RWPE1 (cell line): ENCODE results near the gene CCNE1.

Experiments
- CTCF ChIA-PET: fragments of 350-600 bp; sonication (Branson Sonifier 250); formaldehyde crosslinking; extraction: SDS; loops from one replicate; lab custom pipeline; 2021; lab: Yijun Ruan, JAX
- POLR2A ChIA-PET: fragments of 400-600 bp; formaldehyde crosslinking; extraction: SDS; loops from one replicate; lab custom pipeline; 2020; ENCODE audit warnings: antibody characterized with exemption; ENCODE audit not compliant: low non-redundant PET; lab: Yijun Ruan, JAX
- DNase-seq: peaks from one replicate; pipeline ENCODE4 v3.0.0; 2012; ENCODE audit warnings: low spot score
- H3K27ac ChIP-seq: fragments of 450-650 bp; 2 replicates; pipeline ENCODE4 v1.5.1; 2017
- TF ChIP-seq, protein P1 (sequence below): fragments of 450-650 bp; conservative IDR thresholded peaks from 2 replicates; pipeline ENCODE4 v1.5.1; 2017; ENCODE audit warnings: low read depth, mild to moderate bottlenecking

CCNE1 gene

DNA sequence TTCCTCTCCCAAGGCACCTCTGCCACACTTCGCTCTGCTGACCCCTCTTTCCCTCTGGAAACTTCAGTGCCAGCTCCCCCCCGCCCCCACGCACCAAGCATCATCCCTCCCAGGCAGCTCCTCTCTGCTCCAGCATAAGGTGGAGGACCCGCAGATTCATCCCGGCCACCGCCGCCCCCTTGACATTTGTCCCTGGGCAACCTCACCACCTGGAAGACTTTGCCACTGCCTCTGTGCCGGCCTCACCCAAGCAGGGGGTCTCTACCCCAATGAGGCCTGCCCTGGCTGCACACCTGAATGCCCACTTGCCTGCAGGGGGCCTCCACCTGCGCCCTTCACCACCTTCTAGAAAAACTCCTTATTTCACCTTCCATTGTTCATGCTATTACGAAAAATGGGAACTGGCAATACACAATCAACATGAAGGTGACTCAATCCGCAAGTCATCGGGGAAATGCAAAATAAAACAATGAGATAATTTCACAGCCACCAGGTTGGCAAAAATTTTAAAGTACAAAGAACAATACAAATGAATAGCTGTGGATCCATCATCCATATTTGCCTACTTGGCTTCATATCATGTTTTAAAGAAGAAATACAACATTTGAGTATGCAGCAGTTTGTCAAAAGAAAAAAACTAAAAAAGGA, 21.9 kb downstream of the CCNE1 start:
- POLR2A ChIA-PET, result no interaction called here
- CTCF ChIA-PET, result no interaction called here
- no peak overlapping the region for H3K27ac ChIP-seq
- DNase-seq, result no peak
- TF ChIP-seq, protein P1, sequence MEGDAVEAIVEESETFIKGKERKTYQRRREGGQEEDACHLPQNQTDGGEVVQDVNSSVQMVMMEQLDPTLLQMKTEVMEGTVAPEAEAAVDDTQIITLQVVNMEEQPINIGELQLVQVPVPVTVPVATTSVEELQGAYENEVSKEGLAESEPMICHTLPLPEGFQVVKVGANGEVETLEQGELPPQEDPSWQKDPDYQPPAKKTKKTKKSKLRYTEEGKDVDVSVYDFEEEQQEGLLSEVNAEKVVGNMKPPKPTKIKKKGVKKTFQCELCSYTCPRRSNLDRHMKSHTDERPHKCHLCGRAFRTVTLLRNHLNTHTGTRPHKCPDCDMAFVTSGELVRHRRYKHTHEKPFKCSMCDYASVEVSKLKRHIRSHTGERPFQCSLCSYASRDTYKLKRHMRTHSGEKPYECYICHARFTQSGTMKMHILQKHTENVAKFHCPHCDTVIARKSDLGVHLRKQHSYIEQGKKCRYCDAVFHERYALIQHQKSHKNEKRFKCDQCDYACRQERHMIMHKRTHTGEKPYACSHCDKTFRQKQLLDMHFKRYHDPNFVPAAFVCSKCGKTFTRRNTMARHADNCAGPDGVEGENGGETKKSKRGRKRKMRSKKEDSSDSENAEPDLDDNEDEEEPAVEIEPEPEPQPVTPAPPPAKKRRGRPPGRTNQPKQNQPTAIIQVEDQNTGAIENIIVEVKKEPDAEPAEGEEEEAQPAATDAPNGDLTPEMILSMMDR, result no peak

DNA sequence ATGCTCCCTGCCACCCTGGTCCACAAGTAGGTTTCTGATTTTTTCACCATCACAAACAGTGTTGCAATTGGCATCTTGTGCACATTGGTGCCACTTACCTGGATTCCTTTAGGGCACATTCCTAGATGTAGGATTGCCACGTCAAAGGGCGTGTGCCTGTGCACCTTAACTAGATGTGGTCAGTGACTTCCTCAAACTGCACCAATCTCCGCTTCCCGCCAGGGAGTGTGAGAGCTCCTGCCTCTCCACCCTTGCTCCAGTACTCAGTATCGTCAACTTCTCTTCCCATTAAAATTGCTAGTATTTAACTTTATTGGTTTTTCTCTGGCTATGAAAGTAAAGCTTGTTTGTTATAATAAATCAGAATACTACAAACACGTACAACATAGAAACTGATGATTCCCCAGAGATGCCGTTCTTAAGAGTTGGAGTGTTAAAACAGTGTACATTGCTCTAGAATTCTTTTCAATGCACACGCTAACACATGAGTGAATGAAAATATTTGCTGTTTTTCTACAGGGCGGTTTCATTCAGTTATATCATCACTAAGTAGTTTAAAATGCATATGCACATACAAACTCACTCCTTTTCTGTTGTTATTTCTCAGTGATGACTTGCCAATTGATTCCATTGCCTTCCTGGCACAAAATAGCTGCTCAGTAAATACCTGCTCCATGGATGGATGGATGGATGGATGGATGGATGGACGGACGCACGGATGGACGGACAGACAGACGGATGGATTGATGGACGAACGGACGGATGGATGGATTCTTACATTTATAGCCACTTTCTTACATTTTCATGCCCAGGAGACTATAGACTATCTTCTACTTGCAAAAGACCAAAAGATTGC, 23.4 kb downstream of the CCNE1 start:
- no peak overlapping the region for H3K27ac ChIP-seq
- TF ChIP-seq, protein P1, result no peak
- no peak for DNase-seq
- CTCF ChIA-PET, result no interaction called here
- POLR2A ChIA-PET, result no interaction called here

DNA sequence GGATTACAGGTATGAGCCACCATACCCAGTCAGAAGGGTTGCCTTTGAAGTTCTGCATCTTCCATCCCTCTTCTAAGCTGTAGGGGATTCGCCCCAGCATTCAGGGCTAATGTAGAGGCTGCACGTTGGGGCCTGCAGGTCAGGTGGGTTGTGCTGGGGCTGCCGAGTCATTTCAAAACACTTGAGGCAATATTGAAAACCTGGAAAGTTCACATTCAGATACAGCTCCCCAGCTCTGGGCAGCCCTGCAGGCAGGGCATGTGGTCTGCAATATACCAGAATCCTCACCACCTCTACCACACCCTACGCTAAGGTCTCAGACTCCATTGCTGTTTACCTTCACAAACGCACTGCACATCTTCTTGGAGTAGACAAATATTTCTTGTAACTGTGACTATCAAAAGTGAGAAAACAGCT, 24.6 kb downstream of the CCNE1 start:
- CTCF ChIA-PET, result no interaction called here
- TF ChIP-seq, protein P1, result no peak
- H3K27ac ChIP-seq, result no peak overlapping the region
- POLR2A ChIA-PET, result no interaction called here
- DNase-seq, result no peak

DNA sequence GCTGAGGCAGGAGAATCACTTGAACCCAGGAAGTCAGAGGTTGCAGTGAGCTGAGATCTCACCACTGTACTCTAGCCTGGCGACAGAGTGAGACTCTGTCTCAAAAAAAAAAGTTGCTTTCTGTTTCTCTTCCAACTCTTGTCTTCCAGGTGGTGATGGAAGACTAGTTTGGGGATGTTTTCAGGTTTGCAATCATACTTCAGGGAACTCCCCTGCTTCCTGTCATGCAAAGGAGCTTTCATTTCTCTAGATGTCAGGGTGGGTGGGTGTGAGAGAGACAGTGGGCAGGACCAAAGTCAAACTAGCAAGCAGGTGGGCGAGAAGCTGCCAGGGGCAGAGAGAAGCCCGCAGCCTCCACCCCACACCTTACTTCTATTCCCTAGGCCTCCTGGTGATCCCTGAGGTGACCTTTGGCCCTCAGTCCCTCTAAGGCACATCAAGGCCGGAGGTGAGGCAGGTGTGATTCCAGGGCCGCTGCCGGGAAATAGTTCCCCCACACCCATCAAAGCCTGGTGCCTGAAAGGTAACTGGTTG, 25.7 kb downstream of the CCNE1 start:
- TF ChIP-seq, protein P1, result no peak
- no peak for DNase-seq
- ChIA-PET POLR2A (no interaction called here), CTCF (no interaction called here)
- no peak overlapping the region for H3K27ac ChIP-seq

DNA sequence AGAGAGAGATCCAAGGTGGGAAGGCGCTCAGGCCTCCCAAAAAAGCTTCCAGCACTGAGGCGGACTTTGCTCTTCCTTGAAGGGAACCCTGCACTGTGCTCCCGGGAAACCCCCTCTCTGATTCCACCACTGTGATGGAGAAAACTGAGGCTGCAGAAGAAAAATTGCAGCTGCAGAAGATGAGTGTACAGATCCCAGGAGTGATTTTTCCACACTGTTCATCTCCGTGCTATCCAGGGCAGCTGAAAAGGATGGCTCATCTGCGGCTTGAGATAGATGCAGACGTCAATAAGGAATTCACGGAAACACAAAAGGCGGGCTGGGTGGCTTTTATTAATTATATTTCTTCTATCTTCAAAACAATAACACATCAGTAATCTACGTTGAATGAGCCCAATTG, 26.2 kb downstream of the CCNE1 start:
- POLR2A ChIA-PET, result interaction anchor here (0.7 kb wide), 1 partner anchor 13 kb away, joined by 7 read pairs; no protein-coding TSS in a partner anchor
- no peak for DNase-seq
- H3K27ac ChIP-seq, result no peak overlapping the region
- TF ChIP-seq, protein P1, result no peak
- CTCF ChIA-PET, result no interaction called here
